Measurements from ENCODE around the gene FMN1.

The FMN1 gene

DNA sequence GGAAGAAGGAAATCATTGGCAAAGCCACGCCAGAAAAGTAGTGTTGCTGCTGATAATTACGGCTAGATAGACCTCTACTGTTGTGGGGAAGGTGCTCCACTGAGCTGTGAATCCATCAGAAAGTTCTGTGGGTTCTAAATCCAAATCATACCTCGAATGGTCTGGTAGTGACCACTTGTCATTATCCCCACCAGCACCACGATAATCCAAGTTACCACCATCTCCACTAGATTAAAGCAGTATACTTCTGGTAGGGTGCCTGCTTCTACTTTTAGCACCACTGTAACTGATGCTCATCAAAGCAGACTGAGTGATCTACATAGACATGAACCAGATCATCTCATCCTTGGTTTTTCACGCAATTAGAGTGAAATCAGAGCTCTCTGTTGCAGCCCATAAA is 185.5 kb downstream of the FMN1 start:
- DNase-seq: no peak

DNA sequence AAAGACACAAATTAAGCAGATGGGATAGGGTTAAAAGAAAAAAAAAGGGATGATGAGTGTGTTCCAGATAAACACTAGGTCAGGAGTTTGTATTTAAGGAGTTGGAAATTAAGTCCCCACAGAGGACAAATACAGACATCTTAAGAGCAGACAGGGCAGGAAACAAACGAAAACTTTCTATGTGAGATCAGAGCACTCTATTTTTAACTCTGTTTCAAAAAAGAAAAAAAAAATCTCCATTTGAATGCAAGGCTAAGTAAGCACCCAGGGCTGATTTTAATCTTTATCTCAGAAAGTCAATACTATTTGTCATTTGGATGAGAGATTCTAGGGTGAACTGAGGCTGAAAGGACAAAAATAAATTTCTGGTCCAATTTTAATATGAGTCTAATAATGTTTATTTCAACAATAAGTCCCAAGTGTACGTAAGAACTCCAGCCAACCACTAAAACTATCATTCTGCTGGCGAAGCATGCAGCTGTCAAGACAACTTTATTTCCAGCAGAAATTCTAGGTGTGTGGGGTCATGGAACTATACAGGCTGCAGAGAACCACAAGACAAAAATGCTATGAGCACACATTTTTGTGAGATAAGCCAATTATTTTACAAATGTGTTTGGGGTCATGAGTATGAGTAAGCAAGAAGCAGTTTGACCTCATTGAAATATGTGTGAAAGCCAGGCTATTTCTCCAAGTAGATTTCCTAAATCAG is 186.1 kb downstream of the FMN1 start:
- no peak for DNase-seq

DNA sequence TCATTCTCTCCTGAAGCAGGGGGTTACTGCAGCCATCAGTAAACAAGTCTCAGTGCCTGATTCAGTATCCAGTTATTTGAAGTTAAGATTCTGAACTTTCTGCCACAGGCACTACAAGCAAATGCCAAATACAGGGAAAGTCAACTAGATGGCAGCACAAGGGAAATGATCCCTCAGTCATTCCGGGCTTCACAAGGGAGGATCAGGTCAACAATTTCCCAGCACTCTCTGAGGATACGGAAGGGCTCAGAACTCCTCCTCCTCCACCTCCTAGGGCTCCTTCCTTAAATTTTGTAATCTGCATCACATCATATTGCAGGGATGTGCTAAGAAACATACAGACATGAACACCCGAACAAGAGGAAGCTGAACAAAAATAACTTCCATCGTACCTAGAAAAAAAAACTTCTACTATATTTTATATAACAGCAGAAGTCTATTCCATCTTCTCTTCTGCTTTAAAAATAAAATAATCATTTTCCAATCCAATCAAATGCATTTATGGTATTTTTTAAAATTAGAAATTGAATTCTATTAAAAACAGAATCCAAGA is 187.1 kb downstream of the FMN1 start:
- DNase-seq: no peak

DNA sequence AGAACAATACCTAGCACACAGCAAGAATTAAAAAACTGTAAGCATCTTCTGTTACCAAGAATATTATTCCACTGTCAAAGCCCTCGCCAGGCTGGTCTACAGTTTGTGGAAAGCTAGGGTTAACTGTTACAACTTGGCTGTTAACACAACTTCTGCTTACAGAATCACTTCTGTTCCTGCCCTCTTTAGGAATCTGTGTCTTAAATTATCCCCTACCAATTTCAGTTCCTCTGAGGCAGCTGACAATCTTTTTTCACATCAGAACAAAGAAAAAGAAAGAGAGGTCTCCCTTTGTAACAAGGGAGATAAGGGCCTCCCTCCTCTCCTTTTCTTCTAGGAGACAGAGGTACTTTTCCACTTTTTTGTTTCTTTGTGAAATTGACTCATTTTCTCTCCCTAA is 188.9 kb downstream of the FMN1 start:
- no peak for DNase-seq

DNA sequence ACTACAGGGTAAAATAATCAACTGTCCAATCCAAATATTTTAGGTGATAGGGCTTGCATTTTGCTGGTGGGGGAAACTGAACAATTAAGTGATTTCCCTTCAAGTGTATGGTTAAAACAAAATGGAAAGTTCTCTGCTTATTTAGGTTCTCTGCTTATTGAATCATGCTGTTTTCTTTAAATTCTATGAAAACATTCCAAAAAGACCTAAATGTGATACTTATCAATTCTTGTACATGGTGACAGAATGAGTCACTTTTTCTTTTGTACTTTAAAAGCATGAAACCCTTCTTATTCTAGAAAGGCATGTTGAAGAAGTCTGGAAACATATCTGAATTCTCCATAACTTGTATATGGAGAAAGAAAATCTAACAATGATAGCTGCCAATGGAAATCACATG is 192.6 kb downstream of the FMN1 start:
- DNase-seq: no peak

DNA sequence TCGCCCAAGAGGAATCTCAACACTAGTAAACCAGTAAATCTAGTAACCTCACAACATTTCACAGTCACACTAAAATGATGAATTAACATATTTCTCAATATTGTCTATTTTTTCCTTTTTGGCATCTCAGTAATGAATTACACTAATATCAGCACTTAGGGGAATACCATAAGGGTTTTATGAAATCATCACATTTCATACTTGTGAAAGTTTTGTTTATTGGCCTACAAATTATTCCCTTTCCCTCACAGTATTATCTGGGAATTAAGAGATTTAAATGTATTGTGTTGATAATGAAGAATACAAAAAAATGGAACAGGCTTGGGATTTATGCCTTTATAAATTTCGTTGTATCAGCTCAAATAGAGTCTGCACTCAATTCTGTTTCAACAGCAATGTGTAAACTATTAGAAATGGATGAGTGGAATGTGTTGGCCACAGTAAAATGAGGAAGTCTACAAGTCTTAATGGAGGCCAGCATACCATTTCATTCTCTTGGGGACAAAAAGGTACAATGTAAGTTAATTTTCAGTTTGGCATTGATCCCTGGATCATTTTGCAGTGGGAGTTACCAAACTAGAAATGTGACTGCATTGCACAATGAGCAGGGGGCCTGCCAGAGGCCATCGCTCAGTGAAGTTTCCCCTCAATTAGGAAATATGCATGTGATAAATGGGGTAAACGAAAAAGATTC is 195.4 kb downstream of the FMN1 start:
- DNase-seq: no peak

DNA sequence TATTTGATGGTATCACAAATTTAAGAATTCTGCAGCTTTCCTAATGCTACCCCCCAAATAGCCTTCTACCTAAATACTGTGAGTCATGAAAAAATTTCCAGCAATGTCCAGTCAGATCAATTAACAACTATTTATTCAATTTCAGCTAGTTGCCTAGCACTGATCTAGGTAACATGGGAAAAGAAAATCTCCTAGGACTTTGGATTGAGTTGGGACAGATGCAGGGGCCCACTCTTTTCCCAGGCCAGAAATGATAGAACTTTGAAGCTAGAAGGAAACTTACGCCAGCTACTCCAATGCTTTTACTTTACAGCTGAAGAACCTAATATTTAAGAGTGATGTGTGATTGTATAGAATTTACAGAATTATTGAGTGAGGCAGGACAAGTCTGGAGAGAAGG is 196.3 kb downstream of the FMN1 start:
- no peak for DNase-seq

DNA sequence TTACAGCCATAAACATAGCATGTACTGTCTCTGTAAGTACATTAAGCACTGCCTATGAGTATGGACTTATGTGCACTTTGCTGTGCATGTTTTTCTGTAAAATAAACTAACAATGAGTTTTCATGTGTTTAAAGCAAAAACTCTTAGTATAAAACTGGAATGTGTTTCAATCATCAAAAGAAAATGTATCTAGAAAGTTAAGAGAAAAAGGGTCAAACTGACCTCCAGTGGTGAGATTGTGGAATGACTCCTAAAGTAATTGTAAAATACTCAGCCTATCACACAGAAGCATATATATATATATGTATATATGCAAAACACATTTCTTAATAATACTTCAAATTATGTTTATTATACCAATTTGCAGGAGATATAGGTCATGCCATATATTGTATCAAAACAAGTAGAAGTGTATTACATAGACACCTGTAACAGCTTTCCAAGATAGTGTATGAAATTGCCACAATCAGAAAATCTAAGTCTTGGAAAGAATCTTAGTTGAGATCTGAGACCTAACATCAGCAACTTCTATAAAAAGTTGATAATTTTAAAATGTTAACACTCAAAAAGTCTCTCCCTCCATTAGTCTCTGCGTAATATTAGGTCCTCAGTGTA is 199.6 kb downstream of the FMN1 start:
- no peak for DNase-seq

DNA sequence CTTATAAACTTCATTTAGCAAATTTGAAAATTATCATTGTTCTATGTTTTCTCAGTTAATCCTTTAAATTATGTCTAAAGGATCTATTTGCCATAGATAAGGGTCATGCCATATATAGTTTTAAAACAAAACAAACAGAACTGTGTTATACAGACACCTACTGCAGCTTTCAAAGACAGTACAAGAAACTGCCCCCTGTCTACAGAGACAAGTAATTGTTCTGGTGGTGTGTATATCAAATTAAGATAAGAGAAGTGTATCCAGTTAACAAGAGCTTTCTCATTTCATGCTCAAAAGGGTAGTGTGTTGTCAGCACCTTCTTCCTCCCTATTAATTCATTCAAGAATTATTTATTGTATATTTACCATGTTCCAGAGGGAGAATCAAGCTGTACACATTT is 201.2 kb downstream of the FMN1 start:
- DNase-seq: no peak

DNA sequence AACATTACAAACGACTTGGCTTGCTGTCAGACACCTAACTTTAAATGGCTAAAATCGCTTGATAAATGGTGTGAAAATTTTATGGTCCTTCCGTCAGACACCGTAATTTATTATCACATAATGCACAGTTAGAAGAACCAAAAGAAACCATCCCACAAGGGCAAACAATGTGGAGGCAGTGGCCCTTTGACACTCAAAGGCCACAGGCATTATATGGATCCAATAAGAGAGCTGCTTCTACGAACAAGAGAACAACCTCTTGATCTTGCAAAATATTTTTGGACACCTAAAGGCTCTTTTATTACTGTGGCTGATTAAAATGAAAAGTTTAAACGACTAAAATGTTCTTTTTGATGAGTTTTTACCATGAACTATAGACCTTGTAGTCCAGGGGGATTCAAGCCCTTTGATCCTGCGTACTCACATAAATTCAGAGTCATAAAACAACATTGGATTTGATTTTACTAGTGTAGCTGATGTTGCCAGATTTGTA is 202.8 kb downstream of the FMN1 start:
- DNase-seq: no peak

DNA sequence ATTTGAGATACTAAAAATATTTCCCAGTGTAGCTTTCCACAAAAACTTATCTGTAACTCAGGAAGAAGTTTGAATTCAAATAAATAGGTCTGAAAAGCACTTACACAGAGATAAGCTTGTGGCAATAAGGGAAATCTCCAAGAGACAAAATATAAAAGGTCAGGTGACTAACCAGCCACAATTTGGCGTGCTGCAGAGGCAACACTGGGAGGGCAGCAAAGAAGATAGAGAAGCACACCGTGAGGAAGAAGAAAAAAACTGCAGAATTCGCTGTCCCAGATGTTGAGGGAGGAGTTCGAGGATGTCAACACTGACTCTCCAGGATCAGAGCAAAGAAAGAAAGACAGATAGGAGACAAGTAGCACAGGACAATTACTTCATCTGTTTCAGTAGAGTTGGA is 204.4 kb downstream of the FMN1 start:
- no peak for DNase-seq

DNA sequence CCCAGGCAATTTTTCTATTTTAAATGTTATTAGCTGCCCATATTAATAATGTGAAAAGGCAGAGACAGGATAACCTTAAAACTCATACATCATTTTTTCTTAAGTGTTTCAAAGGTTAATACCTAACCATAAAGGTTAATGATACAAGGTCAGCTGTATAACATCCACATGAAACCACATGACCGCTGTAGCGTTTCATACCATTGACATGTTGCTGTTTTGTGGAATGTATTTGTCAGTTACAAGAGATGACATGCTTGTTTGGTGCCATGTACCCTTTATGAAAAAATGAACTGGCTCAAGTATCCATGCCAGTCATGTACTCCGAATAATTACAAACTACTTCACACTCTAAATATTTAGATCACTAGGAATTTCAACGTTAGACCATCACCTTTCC is 207.4 kb downstream of the FMN1 start:
- no peak for DNase-seq

DNA sequence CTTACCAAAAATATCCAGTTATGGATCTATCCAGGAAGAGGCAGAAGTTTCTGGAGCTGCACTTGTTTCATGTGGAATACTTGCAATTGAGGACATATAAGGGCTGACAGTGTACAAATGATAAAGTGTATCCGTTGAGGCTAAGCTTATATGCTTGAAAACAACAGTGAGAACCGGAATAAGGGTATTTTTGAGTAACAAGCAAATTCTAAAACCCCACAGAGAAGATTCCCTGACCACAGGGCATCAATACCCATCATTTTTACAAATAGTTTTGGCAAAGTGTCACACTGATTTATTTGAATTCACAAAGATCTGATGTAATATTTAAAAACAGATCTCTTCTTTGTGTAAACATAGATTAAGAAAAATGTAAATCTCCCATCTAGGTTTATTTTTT is 208.4 kb downstream of the FMN1 start:
- DNase-seq: no peak

DNA sequence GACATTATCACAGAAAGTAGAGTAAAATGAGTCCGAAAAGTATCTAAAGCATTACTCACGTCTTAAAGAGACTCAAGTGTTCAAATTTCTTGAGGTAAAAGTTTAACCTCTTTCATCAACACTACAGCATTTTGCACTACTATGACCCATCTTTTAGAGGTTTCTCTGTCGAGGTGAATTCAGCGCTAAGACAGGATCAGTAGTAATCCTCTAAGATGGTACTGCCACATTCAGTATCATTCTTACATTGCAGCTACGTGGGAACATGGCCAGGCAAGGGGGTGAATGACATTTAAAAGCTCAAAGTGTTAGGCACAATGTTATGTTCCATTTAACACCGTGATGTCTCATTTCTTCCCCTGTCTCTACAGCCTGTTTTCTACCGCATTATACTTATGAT is 210.8 kb downstream of the FMN1 start:
- DNase-seq: no peak

DNA sequence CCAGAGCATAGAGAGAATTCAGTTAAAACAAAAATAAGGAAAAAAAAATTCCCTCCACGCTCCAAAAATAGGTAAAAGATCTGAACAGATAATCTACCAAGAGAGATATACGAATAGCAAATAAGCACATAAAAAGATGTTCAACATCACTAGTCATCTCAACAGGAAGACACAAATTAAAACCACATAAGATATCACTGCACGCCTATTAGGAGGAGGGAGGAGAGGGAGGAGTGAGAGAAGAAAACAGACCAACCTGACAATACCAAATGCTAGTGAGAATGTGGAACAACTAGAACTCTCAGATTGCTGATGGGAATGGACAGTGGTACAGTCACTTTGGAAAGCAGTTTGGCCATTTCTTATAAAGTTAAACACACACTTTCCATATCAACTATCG is 212.5 kb downstream of the FMN1 start:
- DNase-seq: no peak

DNA sequence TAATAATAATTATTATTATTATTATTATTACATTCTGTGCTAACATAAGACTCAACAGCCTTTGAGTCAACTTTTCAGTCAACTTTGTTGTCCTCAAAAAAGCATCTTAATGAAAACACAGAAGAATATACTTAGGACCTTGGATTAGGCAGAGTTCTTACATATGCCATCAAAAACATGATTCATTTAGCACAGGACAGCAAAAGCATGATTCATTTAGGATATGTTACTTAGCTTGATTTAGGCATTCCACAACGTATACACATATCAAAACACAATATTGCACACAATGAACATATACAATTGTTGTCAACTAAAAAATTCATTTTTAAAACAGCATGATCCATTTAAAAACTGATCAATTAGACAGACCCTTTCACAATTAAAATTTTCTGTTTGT is 213.0 kb downstream of the FMN1 start:
- DNase-seq: no peak

DNA sequence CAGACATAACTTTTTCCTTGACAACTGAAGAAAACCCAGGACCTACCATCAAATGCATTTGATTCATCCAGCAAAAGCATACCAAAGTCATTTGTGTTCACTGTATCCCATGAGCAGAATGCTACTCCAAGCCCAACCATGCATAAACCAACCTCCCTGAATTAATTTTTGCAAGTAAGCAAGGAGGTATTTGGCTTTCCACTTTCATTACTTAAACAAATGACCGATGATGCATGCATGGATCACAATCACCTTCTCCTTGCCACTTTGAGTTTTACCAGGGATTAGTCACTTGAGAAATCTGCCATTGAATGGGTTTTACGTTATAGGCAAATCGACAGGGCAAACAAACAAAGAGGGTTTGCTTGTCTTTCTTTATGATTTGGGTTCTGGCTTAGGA is 214.8 kb downstream of the FMN1 start:
- no peak for DNase-seq

DNA sequence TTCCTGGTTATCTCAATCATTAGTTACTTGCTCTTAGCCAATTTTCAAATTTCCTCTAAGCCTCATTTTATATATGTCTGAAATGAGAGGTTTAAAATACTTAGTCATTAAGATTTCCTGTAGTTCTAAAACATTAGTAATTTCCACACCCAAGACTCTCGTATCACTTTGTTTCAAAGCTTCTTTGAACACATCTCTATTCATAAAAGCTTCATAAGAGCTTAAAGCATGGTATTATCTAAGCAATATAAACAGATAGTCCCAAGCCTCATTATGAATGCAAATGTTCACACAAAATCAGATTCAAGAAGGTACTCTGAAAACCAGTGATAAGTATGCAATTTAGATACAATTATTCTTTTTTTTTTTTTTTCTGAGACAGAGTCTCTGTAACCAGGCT is 217.0 kb downstream of the FMN1 start:
- no peak for DNase-seq

DNA sequence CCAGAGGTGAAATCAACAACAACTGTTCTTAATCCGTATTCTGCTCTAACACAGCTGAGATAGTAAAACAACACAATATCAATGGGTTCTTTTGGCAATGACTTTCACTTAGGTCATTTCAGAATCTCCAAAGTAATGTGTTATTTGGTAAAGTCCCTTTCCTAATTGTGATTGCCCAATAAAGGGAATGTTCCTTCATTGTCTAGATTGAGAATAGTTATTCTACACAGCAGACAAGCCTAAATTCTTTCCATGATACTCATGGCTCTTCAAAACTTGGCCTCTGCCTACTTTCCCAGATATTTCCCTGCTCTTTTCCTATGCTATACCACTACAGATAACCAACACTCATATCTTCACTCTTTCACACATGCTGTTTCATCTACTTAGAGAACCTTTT is 219.8 kb downstream of the FMN1 start:
- DNase-seq: no peak

DNA sequence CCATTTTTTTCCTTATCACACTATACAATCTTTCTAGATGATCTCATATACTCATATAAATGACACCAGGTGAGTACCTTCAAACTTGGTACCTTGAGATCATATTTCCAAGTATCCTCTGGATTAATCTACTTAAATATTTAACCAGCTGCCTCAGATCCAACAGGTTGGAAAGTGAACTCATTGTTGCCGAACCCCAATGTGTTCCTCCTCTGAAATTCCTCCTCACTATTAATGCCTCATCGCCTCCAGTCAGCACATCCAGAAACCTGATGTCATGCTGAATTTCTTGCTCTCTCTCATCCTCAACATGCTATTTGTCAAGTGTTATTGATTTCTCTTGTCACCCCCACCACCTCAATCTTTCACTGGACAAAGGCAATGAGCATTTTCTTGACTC is 221.8 kb downstream of the FMN1 start:
- no peak for DNase-seq

DNA sequence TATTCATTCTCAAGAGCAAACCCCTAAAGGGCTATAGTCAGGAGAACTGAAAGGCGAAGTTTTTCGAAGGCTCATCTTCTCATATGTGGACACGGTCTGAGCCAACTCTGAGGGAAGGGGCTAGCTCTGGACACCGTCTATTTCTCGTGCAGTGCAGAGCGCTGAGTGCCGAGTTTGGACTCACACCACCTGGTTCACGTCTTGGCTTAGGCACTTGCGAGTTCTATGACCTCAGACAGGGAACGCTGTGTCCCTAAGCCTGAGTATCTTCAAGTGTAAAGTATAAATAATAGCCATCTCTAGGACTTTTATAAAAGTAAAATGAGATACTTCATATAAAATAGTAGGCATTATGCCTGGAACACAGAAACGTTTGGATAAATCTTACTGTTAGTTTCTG is 223.7 kb downstream of the FMN1 start:
- DNase-seq: no peak

DNA sequence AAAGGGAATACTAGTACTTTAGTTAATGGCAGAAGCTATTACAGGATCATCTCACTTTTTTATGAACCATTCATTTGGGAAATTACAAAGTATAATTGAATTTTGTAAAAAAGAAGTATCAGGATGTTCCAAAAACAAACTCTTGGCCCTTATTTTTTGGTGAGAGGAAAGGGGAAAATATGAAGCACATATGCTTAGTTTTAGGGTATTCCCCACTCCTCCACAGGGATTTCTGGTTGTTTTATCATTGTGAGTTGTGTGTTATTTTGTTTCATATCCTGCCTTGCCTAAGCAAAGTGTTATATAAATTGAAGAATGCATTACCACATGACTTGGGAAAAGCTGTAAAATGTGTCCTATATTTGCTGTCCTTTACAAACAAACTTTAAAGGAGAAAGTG is 227.0 kb downstream of the FMN1 start:
- DNase-seq: no peak

DNA sequence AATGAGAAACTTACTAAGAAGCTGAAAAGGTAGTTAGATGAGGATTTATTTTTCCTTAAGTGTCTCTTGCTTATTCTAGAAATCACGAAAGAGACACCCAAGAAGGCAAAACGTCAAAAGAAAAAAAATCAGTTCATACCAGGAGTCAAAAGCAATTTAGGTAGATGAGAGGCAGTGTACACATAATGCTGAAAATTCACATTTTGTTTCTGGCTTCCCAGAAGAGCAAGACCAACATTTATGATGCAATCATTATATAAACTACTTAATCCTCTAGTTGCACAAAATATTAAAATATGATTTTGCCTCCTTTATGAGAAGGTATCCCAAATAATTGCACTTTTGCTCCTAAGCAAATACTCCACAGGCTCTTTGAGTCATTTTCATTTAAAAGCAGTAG is 228.0 kb downstream of the FMN1 start:
- DNase-seq: no peak

DNA sequence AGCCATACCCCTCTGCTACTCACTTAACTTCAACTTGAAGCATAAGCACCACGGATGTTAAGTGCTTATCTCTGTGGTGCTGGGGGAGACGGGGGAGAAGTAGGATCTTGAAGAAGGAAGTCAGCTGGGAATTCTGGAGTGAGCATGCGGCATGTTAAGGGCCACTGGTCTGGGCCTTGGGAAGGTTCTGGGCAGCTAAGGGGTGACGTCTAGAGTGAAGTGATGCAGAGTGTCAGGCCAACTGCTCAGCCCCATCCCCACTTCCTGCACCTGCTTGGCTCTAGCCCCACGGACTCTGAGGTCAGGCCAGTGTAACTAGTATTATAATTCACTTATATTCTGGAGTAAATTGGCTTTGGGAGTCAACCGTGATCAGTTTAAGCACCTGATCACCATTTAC is 228.6 kb downstream of the FMN1 start:
- DNase-seq: no peak

Measured in CD4-positive, alpha-beta T cell treated with Interleukin-12 subunit alpha and Interleukin-12 subunit beta, for 1 hour (primary cell).